Right lobe of liver (tissue), 6 donors: Measurements from ENCODE around the gene SYT1. TPM values are rescaled to one million over a fixed set of nuclear protein-coding genes. Genes with fewer than 3 reads are reported as not detected.

ENCODE experiments used
- ATAC-seq, 4 donors: fragments of 200-7000 bp; cut with Tn5 transposase; one replicate each; pipeline ENCODE4 v1.9.1; 2020; ENCODE audit warnings: mild to moderate bottlenecking in 4 of 4, moderate library complexity in 4 of 4
- DNase-seq, 3 donors: peaks; one replicate each; pipeline ENCODE4 v3.0.0-alpha.2; 2020
- H3K27ac ChIP-seq, 3 donors: fragments of 200-600 bp; one replicate each; pipeline ENCODE4 v1.8.0; 2022
- H3K27me3 ChIP-seq, 2 donors: fragments of 200-600 bp; one replicate each; pipeline ENCODE4 v1.8.0; 2022
- H3K36me3 ChIP-seq, 4 donors: fragments of 200-600 bp; sonication (generic) in 1 of 4; one replicate each; pipeline versions ENCODE4 v1.5.1 to v1.8.0; 2017 to 2022; ENCODE audit warnings: control low read depth in 1 of 4
- H3K4me1 ChIP-seq, 4 donors: fragments of 200-600 bp; sonication (generic) in 1 of 4; one replicate each; pipeline versions ENCODE4 v1.5.1 to v1.8.0; 2017 to 2022; ENCODE audit warnings: control low read depth in 1 of 4
- H3K4me3 ChIP-seq, 3 donors: fragments of 200-600 bp; one replicate each; pipeline ENCODE4 v1.8.0; 2022
- H3K9me3 ChIP-seq, 4 donors: fragments of 200-600 bp; sonication (generic) in 1 of 4; one replicate each; pipeline versions ENCODE4 v1.5.1 to v1.8.0; 2017 to 2022; ENCODE audit warnings: control low read depth in 1 of 4
- CTCF ChIP-seq, 4 donors: fragments of 200-600 bp in 3 of 4; fragments of 450-650 bp in 1 of 4; IDR thresholded peaks; one replicate each; pipeline versions ENCODE4 v1.5.1 to v1.8.0; 2016 to 2022; ENCODE audit warnings: antibody characterized with exemption in 4 of 4, mild to moderate bottlenecking in 2 of 4
- POLR2A ChIP-seq: fragments of 450-650 bp; IDR thresholded peaks from one replicate; pipeline ENCODE4 v1.6.1; 2017; ENCODE audit warnings: antibody characterized with exemption, mild to moderate bottlenecking
- WGBS: methylation state at CpG from one replicate; pipeline ENCODE4 v1.1.6; 2018; ENCODE audit warnings: low coverage, low lambda C conversion rate; ENCODE audit not compliant: insufficient coverage; ENCODE audit errors: missing lambda C conversion rate; 5-methylcytosine and 5-hydroxymethylcytosine counted together
- intact Hi-C, 2 donors: fragments of 100-400 bp; cut with DNase I; formaldehyde crosslinking; loops; one replicate each; pipeline versions ENCODE4 v1.11.2 to v1.14.1; 2022
- total RNA-seq, 6 experiments: library from RNA; depleted of rRNA in 2 of 6; stranded (reverse); fragments of >200 nt in 2 of 6; fragmentation: NEBNext Ultra II Directional in 3 of 6; extraction: Animal tissue kit (Norgen Biotek cat#: 25700) in 3 of 6; gene quantifications; one replicate each; pipeline versions ENCODE4 v1.1.0 to v1.2.4, GENCODE V29; 2016 to 2023
- donor health status: DM: no; HTN: yes; CAD: no.
- donor health status: DM: no; HTN: no; CAD: no.
- donor health status: DM: no; HTN: no; CAD: no.
- donor health status: DM: no; HTN: yes; CAD: no.
- donor health status: DM: no; HTN: yes; CAD: no.

Gene SYT1
- total RNA-seq, 6 experiments from 2014 or later = 0.35 to 1.9 (median 0.81) TPM

DNA sequence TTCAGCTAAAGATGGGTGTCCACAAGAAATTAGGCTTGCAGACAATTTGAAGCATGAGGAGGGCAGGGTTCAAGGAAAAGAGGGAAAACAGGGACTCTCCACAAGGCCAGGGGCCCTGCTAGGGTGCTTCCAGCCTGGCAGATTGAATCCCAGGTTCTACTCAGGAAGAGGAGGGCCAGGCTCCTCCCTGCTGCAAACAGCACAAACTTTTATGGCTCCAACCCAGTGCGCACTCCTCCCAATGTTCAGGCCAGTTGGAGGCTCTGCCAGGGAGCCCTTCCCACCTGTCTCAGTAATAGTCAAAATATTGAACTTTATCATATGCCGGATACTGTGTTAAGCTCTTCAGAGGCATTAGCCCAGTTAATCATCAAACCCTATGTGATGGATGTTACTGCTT, 244.4 kb downstream of the SYT1 start:
- Histone ChIP-seq H3K4me1 (no peaks in the 10 kb centered on the region), H3K4me3 (no peak overlapping the region), H3K9me3 (no peaks in the 10 kb centered on the region), H3K27ac (no peak overlapping the region), H3K36me3 (no peaks in the 10 kb centered on the region), H3K27me3 (no peaks in the 10 kb centered on the region)
- DNase-seq (no peak), ATAC-seq (no peak)
- TF ChIP-seq POLR2A = no peak
- no peak for TF ChIP-seq CTCF (IDR thresholded peaks at IDR 0.05)
- intact Hi-C loops = no loop called here
- 54% methylated on average over 2 of the region's 2 CpGs for WGBS

DNA sequence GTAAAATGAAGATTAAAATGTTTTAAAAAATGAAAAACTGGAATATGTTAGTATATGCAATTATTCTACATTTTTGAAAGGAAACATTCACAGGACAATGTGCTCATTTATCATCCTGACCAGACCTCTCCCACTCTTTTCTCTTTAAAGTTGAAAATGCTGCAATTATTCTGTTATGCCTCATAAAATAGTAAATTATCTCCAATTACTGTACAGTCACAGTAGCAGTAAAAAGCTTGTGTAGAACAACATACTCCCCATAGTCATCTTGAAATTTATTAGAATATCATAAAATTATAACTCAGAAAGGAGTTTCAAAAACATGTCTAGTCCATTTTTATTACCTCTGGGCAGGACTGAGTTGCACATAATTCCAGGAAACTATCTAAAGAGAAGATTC, 250.3 kb downstream of the SYT1 start:
- no peak for TF ChIP-seq POLR2A
- TF ChIP-seq CTCF (IDR thresholded peaks at IDR 0.05) = no peak
- DNase-seq (no peak), ATAC-seq (no peak)
- Histone ChIP-seq H3K4me3 (no peak overlapping the region), H3K9me3 (no peaks in the 10 kb centered on the region), H3K4me1 (no peaks in the 10 kb centered on the region), H3K27ac (no peak overlapping the region), H3K36me3 (no peaks in the 10 kb centered on the region), H3K27me3 (no peaks in the 10 kb centered on the region)
- intact Hi-C loops = no loop called here

GRCh38 chr12:79115743-79116142, 251.2 kb downstream of the SYT1 start:
- H3K4me3 ChIP-seq = no peak overlapping the region
- TF ChIP-seq POLR2A = no peak
- TF ChIP-seq CTCF (IDR thresholded peaks at IDR 0.05) = no peak

GRCh38 chr12:79119796-79120195, 255.2 kb downstream of the SYT1 start:
- TF ChIP-seq POLR2A = no peak
- no peak for TF ChIP-seq CTCF (IDR thresholded peaks at IDR 0.05)

More at GRCh38 chr12:79115743-79116142, 251.2 kb downstream of the SYT1 start:
- Histone ChIP-seq H3K27me3 (no peaks in the 10 kb centered on the region), H3K36me3 (no peaks in the 10 kb centered on the region), H3K4me1 (no peaks in the 10 kb centered on the region), H3K9me3 (no peaks in the 10 kb centered on the region), H3K27ac (no peak overlapping the region)
- ATAC-seq (no peak), DNase-seq (no peak)
- intact Hi-C loops = no loop called here

DNA sequence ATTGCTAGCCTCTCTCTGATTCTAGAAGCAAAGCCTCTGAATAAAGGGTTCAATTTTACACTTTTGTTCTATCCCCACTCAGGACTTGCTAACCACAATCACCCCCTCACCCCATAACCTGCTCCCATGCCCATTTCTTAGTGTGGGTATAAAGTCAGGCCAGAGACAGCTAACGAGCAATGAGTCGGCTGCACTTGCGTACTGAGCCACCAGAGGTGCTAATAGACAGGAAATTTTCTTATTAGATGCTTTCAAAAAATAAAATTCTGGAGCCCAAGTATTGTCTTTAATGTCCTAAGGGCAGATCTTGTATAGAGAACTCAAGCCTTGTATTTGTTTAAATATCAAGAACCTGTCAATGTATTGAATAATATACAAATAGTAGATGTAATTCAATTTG, 256.9 kb downstream of the SYT1 start:
- Histone ChIP-seq H3K4me1 (no peaks in the 10 kb centered on the region), H3K9me3 (no peaks in the 10 kb centered on the region), H3K27ac (no peak overlapping the region), H3K4me3 (no peak overlapping the region), H3K36me3 (no peaks in the 10 kb centered on the region), H3K27me3 (no peaks in the 10 kb centered on the region)
- intact Hi-C loops = no loop called here
- no peak for DNase-seq
- TF ChIP-seq POLR2A (no peak), CTCF (IDR thresholded peaks at IDR 0.05) (no peak)
- WGBS = 55% methylated on average over 3 of the region's 3 CpGs
- no peak for ATAC-seq

More at GRCh38 chr12:79119796-79120195, 255.2 kb downstream of the SYT1 start:
- Histone ChIP-seq H3K9me3 (no peaks in the 10 kb centered on the region), H3K4me3 (no peak overlapping the region), H3K4me1 (no peaks in the 10 kb centered on the region), H3K27ac (no peak overlapping the region), H3K27me3 (no peaks in the 10 kb centered on the region), H3K36me3 (no peaks in the 10 kb centered on the region)
- no peak for ATAC-seq
- intact Hi-C loops = no loop called here
- DNase-seq = no peak
- 66% methylated on average over 4 of the region's 4 CpGs for WGBS
